HG02571 (cell line): Measurements from ENCODE around the gene DPYSL3.

Experiments used
- ATAC-seq: cut with Tn5 transposase; IDR thresholded peaks from one replicate; pipeline ENCODE4 v1.9.1; 2021; ENCODE audit warnings: mild to moderate bottlenecking, moderate library complexity; ENCODE audit not compliant: unreplicated experiment

Gene DPYSL3

DNA sequence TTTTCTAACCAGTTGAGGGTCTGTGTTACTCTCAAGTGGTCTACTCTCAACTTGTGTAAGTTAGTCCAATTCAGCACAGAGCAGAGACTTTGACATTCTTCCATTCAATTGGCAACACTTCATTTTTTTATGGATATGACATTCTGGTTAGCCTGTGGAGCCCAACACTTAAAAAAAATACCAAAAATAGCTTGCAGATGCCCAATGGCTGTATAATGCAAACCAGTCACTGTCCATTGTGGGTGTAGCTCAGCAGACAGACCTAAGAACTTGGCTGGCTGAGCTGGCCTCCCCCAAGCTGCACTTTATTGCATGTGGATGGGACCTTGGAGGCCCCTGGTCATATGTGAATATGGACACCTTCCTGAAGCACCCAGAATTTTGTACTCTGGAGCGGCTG lies 103.2 kb downstream of the DPYSL3 start:
- no peak for ATAC-seq

DNA sequence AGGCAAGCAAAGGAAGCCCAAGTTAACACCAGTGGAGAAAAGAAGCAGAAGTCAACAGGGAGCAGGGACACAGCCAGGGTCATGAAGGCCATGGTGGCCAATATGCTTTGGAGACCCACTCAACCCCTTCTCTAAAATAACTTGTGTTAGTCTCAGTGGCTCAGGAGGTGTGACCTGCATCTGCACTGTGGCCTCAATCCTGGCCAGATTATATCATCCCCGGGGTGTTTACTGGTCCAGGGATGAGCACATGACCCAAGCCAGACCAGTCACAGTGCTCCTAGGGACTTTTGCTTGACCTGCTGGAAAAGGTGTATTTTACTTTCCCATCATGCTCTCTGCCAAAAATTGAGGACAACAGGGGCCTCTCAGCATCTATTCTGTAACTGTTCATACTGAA lies 105.2 kb downstream of the DPYSL3 start:
- peak; percentile 11 for ATAC-seq

DNA sequence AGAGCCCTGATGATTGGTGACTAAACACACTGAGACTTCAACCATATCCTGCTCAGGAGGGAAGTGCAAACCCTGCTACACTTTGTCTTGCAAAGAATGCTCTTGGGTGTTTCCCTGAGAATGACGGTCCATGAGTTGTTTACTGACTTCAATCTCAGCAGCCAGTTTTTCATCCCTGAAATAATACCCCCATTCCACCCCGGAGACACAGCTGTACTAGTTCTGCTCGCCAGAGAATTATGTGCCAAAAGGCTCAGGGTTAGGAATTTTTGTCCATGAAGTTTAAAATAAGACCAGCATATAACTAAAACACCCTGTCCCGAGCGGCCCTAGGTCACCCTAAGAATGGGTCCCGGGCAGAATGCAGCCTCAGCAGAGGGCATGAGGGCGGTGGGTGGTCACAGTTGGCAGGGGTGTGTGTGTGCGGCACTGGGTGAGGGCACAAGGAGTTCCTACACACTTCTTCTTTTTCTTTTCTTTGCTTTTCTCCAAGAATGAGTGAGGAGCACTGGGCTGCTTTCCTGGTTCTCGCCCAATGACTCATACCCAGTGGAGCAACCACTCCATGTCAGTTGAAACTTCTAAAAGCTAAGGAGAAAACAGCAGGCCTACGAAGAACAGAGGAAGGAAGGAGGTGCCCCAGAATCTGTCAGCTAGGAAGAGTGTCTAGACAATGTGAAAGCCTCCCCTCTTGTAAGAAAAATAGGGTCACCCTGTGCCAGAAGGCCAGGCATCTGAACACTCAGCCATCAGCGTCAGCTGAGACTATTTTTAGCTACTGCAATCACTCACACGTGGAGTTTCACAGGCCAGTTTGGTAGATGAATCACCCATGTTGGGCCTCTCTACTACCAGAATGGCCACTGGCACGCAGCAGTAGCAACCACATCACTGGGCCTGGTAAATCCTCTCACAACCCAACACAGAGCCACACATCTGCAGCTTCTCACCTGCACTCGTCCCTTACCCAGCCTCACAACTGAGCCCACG lies 105.9 kb downstream of the DPYSL3 start:
- peak; percentile 88 for ATAC-seq

DNA sequence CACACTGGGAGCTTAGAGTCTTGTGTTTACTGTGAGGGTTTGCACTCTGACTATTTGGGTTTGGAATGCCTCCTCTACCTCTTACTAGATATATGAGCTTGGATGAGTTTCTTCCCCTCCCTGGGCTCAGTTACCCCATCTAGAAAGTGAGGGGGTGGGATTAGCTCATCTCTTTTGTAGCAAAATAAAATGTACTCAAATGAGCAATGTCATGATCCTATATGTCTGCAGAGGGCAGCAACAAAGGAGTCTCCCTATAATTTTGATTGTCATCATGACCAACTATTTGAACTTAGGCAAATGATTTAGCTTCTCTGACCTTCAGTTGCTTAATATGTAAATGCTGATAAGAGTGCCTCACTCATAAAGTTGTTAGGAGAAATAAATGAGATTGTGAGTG lies 109.0 kb downstream of the DPYSL3 start:
- ATAC-seq = no peak

DNA sequence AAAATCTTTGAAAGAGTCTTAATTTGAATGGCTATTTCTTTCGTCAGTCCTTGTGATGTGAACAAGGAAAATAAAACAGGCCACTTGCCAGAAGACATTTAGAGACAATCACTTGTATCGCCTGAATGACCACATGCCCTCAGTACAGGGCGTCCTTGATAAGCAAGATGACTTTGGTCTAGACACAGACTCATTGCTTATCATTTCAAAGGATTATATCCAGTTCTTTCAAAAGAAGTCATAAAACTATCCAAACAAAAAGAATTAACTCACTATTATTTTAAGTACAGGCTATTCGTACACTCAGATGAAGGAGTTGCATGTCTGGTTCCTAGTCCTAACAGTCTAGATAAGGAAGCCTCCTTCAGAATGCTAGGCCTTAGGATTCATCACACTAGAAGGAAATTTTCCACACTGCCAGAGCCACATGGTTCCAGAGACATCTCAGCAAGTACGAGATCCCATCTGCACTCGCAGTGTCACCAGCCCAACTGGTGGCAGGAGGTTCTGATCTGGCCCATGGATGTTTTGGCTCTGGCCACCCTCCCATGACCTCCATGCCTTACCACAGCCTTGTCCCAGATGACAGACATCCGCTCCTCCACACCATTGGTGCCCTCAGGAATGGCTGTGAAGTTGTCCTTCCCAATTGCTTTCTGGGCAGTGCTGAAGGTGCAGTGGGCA lies 109.6 kb downstream of the DPYSL3 start:
- no peak for ATAC-seq

DNA sequence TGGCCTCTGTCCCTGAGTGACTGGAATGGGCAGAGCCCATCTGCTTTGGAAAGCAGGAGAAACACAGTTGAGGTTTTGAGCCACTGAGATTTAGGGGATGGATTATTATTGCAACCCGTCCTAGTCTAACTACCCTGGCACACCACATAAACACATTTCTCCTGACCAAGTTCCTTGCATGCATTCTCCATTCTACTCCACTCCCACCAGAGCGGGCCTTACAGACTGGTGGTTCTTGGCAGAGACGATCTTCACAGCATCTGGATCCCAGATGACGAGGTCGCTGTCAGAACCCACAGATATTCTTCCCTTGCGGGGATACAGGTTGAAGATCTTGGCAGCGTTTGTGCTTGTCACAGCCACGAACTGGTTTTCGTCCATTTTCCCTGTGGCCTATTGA lies 111.0 kb downstream of the DPYSL3 start:
- no peak for ATAC-seq

DNA sequence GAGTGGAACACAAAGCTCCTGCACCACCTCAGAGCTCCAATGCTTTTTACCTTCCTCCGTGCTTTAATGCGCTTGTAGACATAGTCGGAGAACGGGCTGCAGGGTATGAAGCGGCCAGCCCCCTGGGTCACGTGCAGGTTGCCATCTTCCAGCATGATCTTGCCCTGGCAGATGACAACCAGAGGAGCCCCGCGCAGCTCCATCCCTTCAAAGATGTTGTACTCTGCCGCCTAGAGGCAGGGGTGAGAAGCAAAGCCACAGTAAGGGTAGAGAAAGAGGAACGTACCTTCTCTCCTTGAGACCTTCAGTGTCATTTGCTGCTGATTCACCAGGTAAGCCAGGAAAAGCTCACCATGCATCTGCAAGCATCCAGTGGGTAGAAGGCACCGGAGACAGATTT lies 112.3 kb downstream of the DPYSL3 start:
- no peak for ATAC-seq

DNA sequence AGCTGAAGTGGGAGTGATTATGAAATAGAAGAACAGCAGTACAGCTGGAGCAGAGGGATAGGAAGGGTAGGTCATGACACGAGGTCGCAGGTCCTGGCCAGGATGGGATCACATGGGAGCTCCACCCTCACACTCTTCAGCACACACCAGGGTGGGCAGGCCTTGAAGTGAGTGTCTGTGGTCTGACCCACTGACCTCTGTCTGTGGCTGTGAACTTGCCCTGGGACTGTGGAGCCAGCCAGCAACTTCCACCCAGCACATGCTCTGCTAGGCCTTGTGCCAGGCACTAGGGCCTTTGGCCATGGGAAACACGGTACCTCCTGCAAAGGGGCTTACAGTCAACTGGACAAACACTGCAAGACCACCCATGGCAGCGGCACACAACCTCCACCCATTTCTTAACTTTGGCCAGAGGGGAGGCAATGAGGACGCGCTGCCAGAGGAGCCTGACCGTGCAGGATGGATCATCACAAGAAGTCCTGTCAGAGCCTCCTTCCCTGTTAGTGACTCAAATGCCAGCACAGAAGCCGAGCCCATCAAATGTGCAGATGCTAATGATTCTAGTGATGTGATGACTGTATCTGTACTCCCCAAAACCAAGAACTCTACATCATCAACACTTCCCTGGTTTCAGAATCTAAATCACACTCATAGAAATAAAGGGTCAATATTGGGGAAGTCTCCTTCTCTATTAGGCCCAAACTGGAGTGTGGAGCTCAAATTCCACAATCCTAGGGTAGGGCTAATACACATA lies 113.6 kb downstream of the DPYSL3 start:
- no peak for ATAC-seq

DNA sequence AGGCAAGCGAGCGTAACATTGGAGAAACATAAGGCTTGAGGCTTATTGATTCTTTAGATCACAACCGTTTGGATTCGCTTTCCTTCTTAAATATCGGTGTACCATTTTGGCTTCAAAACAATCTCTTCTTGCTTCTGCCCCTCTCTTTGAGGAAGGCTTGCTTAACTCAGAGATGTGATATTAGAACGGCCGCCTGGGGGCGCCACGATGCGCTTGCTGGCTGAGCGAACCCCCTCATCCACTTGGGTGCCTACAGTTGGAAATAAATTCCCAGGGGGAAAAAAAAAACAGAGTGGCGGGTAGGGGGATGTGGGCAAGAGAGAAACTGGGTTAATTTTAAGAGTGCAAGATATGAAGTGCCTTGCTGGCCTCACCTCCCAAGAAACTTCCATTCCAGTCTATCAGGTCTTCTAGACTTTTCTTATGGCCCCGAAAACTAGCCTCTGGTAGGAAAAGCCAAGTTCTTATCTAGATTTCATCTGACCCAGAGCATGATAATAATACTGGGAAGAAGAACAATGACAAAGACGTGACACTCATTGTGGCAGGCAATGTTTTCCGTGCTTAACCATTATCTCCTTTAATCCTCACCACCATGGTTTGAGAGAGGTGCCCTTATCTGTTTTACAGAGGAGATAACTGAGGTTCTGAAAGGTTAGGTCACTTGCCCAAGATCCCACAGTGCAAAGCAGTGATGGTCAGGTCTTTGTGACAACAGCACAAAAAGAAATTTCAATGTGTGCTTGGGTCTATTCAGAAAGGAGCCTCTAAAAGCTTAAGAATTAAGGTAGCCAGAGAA lies 115.8 kb downstream of the DPYSL3 start:
- ATAC-seq = no peak

DNA sequence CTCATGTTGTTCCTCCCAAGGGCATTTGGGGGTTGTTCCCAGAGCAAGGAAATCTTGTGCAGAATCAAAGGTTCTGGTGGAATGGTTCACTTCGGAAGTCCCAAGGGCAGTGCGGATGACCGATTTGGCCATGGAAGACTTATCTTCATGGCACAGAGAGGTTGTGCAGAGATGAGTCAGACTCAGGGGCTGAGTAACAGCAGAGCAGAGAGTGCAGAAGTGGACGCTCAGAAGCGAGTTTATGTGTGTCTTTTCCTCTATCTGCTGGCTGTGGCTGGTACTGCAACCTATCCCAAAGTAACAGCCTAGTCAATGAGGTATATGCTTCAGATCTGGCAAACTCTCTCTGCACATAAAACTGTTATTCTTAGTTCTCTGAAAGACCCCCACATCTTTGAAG lies 118.1 kb downstream of the DPYSL3 start:
- ATAC-seq = peak; percentile 87

DNA sequence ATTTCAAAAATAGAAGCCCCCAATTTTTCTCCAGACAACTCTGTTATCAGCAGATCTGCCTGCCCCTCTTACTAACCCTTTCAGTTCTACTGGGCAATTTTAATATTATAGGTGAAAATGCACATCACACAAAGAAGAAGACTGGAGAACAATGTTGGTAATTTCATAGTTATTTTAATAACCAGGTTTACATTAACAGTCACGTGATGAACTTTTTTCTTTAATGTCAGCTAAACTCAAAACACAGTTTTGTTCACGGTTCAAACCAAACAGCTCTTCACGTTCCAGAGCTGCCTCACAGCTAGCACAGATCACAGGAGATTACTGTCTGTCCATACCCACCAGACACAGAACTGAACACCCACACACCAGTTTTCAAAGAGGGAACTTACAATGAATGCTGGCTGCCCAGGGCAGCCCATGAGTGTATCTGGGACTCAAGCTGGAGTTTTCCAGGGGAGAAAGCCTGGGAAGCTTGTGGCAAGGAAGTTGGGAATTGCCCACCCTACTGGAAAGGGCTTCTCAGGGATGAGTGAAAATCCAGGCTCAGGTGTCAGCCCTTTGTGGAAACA lies 119.1 kb downstream of the DPYSL3 start:
- no peak for ATAC-seq

DNA sequence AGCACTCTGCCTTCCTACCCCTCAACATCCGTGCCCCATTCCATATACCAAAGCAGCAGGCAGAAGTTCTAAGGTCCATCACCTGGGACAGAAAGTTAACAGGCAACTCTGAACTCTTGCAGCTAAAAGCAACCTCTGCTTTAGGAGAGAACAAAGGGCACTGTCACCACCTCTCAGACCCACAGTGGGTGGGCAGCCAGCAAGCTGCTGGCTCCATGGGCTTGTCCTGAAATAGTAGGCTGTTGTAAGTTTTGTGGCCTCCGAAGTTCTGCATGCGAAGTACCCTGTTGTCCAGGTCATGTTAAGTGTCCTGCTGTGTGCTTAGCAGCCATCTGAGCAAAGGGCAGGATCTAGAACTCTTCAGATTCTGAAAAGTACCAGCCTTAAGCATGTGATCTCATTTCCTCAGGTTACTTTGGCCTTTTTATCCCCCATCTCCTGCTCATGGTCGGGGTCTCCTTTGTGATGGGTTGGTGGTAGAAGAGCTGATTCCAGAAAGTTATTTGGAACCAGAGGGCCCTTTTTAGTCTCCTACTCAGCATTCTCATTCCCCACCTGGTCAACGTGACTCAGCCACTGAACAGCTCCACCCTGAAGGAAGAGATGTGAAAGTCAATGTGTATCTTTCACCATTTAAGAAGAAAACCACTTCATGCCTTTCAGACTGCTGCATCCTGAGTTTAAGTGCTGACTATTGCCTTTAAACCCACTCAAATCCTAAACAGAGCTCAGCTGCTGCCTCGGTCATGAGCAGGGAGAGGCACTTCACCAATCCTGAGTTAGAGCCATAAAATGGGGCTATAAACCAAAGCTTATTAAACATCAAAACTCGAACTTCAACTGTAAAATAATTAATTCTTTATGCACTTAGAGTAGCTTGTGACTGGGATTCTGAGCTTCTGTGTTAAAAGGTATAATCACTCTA lies 121.4 kb downstream of the DPYSL3 start:
- ATAC-seq = no peak

DNA sequence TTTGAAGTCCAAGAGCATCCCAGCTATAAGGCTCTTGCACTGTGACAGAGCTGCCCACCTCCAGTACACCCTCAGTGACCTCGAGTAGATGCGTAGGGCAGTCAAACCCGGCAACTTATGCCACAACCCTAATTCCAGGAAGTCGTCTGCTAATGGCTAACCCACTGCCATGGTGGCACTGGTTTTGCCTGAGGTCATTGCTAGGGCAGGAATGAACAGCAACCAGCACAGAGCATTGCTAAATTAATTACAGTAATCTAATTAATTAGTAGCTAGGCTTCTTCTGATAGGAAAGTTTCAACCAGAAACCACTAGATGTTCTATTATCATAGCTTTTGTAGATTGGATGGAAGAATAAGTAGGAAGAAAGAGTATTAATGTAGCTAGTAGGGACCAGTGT lies 122.8 kb downstream of the DPYSL3 start:
- ATAC-seq = no peak

DNA sequence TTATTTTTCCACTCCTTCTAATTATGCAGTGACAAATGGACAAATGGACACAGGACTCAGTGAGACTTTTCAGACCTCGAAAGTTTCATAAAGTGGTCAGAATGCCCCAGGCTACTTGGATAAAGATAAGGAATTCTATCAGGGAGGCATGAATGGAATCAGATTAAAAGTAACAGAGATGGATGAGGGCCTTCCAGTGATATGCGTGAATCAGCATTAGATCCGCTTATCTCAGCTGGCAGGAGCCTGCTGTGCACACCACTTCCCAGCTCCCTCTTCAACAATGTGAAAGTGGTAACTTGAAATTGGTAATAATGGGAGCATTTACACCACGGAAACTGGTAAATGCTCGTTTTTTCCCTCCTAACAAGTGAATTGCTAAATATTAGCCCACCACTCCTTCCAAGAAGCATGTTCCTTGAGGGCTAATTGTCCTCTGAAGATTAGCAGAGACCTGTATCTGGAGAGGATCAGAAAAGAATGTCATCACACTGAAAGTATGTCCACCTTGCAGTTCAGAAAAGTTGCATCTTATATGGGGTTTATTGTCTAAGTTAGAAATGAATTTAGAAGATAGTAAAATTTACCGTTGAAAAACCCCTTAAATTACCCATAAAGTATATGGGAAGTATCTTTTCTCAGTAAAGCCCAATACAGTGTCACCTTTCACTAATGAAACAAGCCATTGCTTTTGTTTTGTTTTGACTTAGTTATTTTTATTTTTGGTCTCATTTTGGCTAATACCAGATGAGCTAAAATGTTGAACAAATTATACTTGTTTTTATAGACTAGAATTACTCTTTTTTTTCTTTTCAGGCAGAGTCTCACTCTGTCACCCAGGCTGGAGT lies 125.3 kb downstream of the DPYSL3 start:
- ATAC-seq = no peak

DNA sequence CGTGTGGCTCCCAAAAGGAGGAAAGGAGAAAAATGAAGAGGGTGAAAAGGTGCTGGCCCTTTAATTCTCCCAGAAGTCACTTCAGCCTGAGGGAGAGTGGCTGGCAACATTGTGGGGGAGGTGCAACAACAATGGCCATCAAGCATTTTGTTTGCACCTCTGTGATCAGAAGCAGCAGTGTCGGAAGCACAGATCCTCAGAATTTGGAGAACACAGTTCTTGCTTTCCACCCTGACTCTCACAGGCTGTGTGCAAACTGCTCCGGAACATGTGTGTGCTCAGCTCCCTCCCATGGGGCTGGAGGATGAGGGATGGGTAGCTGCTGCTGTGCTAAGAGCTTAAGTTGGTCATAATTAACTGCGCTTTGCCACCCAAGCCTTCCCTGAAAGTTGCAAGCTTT lies 127.1 kb downstream of the DPYSL3 start:
- no peak for ATAC-seq

DNA sequence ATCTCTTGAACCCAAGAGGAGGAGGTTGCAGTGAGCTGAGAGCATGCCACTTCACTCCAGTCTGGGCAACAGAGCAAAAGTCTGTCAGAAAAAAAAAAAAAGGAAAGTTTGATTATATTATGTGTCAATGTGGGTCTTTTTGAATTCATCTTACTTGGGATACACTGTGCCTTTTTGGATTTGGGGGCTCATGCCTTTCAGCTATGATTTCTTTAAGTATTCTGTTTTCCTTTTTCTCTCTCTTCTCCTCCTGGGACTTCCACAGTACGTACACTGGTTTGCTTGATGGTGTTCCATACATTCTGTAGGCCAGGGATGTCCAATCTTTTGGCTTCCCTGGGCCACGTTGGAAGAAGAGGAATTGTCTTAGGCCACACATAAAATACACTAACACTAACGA lies 128.3 kb downstream of the DPYSL3 start:
- ATAC-seq = no peak

DNA sequence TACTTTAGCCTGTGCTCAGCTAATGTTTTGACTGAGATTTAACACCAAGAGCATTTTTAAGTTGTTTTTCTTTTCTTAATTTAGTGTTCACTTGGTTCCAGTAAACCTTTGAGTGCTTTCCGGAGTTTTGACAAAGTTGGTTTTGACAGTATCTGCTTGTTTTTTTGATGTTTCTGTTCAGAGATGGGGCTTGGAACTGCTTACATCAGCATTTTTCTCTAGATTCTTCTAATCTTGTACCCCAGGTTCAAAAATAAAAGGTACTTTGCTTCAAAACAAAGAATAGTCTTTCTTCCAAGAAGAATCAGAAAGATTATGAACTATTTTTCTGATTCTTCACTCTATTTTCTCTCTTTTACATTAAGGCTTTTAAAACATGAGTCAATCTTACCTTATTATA lies 132.2 kb downstream of the DPYSL3 start:
- no peak for ATAC-seq

DNA sequence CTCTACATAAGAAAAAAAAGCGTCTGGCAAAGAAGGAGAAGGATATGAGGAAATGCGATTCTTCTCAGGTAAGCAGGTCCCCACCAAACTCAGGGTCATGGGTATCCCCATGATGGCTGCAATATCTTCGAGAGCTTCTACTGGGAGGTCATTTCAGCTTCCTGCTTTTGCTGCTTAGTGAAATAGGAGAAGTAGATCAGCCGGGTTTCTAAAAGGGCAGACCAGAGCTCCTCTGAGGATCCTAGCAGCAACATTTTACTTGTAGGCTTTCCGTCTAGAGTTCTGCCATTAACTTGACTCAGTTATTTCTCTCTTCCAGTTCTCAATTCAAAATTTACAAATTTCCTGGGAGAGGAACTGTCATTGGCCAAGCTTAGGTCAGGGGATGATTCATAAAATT lies 134.7 kb downstream of the DPYSL3 start:
- no peak for ATAC-seq
